SKM-1 (cell line): ENCODE measurements around the gene CABLES1.
"Not testable (repeated sequence)": the region's sequence is repeated elsewhere in the genome, so short reads cannot be mapped to it uniquely, and the experiment has no call there.

Source experiments
- DNase-seq: peaks from one replicate; lab custom pipeline; 2025; ENCODE audit not compliant: unreplicated experiment; lab: John Stamatoyannopoulos, UW

Gene CABLES1

DNA sequence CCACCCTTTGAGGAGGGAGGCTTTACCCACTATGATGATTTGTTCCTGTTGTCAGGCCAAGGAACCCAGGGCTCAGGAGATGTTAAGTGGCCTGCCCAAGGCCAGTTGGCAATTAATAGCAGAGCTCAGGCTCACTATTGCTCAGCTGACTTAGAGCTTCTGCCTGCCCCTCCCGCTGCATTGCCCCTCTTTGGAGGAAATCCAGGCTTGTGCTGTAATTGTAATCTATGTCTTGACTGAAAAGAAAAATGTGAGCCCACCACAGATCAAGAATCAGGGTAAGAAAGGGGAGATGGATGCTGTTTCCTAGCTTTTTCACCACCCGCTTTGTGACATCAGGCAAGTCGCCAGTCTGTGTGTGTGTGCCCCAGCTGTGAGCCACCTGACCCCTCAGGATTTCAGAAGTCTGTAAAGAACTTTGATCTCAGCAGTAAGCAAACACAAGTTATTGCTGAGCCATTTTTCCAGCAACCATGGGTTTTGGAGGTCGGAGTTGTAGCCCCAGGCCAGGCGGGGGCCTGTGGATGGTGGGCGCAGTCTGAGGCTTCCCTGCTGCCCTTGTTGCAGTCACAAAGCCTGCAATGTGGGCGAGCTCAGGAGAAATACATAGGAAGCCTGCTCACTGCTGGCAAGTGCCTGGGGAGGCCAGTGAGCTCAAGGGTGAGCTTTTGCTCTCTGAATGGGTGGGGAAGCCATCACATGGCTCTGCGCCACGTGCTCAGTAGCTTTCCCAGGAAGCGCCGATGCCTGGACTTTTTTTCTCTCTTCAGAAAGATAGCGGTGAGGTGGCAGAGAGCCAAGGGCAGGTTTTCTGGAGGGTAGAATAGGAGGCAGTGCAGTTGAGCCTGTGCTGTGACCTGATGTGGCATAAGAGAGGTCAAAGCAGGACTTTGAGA is 6.1 kb downstream of the CABLES1 start:
- DNase-seq: no peak

DNA sequence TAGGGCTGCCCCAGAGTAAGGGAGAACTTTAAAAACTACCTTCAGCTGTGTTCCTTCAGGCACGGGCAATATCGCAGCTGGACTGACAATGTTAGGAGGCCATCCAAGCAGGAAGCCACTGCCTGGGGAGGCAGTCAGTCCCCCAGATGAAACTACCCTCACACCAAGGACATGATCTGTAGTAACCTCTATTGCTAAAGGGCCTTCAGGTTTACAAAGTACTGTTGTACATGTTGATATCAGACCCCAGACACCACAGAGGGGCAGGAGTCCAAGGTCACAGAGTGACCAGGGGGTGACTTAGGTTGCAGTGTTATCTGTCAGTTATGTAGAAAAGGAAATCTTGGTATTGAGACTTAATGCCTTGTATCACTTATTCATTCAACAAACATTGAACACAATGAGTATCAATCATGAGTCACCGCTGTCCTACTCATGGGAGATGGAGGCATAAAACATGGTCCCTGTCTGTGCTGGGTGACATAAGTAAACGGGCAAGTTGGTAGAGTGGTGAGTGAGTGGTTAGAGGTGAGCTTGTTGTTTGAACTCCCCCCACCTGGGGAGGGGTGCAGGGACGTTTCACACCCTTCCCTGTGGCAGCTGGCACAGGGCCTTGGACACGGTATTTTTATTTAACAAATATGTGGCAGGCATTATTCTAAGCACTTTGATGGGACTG is 7.1 kb downstream of the CABLES1 start:
- DNase-seq: no peak

DNA sequence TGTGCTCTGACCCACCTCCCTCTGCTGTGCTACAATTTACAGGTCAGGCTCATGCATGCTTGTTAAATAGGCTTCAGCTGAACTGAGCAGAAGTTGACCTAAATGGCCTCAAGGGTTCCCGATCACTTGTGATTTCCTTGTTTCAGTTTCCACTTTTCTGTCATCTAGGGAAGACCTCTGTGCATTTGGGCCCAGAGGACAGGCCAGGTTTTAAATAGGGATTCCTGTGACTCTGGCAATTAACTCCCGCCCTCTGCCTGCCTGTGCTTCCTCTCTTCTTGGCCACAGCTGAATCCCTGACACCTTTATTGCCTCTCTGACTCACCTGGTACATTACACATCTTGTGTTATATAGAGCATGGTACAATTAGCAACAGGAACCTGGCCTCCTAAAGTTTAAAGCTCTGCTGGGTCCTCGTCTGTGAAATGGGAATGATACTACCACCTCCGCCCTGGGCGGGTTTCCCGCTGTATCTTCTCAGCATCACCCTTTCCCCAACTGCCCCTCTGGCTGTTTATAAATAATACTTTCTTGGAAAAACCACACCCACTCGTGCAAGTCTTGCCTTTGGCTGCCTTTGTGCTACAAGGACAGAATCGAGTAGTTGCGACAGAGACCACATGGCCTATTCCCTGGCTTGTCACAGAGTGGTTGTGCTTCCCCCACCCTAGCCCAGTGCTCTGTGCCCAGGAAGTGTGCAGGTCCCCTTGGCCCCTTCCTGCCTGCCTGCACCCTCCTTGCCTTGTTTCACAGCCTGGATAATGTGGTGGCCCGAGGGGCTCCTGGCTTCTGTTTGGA is 7.9 kb downstream of the CABLES1 start:
- DNase-seq: peak; percentile 44

DNA sequence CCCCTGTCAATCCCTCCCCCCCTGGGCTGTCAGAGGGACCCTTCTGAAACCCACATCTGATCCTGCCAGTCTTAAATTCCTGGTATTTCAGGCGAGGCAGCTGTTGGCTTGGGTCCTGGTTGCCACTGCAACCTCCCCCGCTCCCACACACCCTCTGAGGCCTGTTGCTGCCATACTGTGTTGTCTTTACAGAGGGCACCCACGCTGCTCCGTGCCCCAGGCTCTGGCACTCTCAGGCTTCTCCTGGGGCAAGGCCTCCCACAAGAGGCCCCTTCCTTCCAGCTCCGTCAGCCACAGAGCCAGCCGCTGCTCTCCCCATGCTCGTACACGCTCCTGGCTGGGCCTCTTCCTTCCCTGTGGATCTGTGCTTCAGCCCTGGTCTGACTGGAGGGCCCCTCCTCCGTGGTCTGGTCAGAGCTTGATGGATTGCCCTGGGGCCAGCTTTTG is 8.6 kb downstream of the CABLES1 start:
- DNase-seq: no peak

DNA sequence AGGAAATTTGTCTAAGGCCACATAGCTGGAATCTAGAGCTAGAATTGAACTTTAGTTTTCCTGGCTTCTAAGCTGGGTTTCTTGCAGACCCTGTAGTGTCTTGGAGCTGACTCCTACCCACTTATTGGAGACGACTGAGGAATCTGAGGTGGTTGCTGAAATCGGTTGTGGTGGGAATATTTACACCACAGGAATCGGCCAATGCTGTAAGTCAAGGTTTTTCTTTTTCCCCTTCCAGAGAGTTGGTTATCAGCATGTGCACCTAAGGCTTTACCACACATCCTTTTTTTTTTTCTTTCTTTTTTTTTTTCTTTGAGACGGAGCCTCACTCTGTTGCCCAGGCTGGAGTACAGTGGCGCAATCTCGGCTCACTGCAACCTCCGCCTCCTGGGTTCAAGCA is 9.4 kb downstream of the CABLES1 start:
- DNase-seq: no peak

DNA sequence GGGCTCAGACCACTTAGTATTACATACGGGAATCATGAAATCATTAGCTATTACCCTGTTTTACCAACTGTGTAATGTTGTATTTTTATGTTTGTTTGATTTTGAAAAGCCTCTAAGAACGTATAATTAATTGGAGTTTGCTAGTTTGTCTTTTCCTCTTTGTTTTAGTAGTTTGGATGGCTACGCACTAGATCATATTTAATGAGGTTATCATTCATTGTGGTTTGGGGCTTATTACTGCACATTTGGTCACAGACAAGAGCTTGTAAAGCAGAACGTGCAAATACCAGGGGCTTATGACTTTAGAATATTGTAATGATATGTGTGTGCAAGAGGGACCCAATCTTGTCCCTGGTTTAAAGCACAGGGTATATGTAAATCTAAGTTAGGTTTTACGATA is 10.3 kb downstream of the CABLES1 start:
- no peak for DNase-seq

DNA sequence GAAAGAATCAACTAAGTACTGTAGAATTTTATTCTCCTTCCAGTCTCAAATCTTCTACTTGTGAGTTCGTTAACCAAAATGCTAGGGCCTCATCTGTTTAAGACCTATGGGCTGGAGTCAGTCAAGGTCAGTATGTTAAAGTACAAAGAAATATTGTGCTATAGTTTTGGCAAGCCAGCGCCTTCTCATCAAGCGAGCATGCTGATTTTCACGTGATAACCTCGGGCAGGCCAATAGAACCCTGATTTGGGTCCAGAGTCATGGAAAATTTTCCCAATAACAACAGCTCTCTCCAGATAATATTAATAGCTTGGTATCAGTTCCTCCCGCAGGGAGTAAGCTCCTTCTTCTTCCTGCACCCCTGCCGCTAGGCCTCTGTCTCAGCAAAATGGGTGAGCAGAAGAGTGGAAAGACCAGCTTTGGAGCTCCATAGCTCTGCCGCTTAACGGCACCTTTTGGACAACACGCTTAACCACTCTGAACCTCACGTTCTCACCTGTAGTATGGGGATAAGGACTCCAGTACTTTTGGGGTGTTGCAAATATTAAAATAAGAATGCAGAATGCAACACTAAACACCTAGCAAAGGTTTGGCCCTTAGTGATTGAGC is 11.7 kb downstream of the CABLES1 start:
- no peak for DNase-seq

DNA sequence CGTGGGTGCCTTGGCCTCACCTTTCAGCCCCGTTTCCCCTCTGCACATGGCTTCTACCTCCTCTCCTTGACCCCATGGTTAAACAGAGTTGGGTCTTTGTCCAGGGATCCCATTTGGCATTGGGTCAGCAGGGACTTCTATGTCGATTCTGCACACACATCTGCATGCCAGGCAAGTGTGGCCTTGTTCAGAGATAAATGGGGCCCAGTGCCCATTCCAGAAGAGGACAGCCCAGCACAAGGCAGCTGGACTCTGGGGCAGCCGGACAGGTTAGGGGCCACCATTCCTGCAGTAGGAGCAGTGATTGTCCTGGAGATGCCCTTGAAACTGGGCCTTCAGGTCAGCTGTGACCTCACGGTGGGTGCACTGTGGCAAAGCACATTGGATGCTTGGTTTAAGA is 13.1 kb downstream of the CABLES1 start:
- no peak for DNase-seq

DNA sequence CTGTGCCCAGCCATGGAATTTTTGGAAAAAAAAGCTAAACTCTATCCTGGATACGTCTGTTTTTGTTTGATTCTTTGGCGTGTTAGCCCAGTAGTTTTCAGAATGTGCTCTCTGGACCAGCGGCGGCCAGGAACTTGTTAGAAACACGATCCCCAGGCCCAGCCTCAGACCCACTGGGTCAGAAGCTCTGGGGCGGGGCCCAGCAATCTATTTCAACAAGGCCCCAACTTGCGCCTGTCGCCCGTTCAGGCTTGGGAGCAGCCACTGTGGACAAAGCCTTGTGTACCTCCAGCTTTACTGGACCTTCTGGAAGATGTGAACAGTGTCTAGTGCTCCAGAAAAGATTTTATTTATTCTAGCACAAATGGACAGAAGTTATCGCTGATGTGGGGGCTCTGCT is 14.3 kb downstream of the CABLES1 start:
- DNase-seq: no peak

DNA sequence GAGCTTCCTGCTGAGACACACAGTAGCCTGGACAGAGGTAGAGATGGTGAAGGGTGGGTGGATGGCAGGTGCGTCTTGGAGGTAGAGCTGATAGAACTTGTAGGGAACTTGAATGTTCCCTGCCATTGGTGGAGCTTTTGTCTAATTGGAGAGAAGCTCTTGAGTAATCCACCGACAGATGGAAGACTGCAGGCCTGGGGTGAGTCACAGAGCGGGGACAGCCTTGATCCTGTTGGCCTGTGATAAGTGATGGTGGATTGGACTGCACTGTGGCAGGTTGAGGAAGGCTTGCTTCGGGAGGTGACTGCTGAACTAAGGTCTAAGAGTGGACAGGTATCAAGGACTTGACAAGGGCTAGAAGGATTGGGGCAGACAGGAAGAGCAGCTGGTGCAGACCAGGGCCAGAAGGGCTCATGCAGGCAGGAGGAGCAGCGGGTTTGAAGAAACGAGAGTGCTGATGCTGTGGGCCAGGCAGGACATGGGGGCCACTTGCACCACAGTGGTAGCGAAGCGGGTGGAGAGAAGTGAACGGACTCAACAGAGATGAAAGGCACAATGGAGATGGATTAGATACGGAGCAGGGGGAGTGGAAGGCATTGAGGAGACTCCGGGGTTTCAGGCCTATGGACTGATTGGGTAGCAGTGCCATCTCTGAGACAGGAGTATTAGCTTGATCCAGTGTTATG is 16.3 kb downstream of the CABLES1 start:
- no peak for DNase-seq

DNA sequence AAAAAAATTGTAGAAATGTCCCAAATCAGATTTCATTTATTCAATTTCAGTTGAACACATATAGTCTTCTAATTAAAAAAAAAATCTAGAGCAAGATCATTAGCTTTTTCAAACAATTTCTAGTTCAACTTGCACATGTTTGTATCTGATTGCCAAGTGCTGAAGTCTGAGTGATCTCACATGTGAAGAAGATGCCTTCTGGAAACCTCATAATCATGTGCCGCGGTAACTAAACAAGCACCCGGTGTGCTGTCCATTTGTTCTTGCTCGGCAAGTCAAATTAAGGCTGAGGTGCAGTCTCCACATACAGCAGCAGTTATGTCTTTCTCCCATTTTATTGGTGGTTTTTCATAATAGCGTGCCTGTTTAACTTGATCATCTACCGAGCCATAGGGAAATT is 18.7 kb downstream of the CABLES1 start:
- no peak for DNase-seq

DNA sequence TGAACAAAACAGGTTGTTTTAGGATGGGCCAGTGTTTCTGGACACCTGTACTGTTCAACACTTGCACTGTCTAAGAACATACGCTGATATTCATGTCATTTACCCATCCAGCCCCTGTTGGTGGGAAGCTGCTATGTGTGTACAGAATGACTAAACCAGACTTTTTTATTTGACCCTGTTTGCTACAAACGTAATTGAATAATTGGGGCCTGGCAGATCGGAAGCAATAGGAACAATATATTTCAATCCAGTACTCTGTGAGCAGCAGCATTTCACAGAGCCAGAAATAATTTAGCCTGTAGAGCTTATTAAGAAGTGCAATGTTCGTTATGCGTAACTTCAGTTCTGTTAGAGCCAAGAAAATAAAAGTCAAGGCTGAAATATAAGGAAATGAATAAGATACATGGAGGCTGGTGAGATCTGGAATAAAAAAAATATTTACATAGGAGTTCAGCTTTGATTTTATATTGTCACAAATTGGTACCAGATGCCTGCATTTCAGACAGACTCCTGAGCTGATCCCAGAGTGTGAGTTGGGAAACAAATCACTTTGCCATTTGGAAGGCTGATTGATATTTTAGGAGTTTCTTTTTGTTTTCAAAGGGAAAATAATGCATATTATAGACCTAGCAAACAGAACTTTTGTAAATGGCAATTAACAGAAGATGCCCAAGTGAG is 19.7 kb downstream of the CABLES1 start:
- DNase-seq: no peak

DNA sequence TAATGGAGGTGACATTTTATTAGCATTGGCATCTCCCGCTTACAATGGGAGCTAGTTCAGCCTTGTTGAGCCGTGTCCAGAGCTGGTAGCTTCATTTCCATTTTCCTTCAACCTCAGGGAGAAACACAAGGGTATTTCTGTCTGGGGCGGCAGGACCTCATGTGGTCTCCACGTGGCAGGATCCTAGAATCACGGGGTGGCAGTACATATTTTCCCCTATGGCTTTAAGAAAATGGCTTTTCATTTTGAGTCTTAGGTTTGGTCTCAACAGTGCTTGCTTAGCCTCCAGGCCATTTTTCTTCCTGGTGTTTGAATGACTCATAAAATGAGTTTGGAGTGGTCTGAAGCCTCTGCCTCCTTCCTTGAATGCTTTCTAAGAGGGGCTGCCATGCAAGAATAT is 20.3 kb downstream of the CABLES1 start:
- DNase-seq: no peak

DNA sequence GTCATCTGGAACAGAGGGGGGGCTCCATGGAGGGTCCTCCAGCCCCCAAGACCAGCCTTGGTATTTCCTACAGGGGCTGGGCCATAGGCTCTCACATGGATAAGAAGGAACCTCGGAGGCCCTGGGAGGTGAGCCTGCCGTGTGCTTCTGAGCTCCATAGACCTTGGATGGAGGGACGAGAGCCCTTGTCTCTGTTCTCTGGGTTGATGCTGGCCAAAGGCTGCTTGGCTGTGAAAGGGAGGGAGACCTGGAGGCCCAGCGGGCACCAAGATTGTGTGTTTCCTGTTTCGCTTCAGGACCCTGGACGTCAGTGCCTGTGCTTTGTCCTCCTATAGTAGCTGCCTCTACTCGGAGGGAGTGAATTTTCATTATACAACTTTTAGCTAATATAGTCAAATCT is 20.8 kb downstream of the CABLES1 start:
- no peak for DNase-seq

DNA sequence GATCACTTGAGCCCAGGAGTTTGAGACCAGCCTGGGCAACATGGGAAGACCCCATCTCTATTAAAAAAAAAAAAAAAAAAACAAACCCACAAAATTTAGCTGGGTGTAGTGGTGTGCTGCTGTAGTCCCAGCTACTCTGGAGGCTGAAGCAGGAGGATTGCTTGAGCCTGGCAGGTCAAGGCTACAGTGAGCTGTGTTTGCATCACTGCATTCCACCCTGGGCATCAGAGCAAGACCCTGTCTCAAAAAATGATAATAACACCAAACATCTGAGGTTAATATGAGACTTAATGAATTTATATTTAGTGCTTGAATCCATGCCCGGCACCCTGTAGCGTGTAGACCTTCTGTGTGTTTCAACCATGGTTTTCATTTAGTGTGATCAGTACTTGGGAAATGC is 22.8 kb downstream of the CABLES1 start:
- DNase-seq: no peak

DNA sequence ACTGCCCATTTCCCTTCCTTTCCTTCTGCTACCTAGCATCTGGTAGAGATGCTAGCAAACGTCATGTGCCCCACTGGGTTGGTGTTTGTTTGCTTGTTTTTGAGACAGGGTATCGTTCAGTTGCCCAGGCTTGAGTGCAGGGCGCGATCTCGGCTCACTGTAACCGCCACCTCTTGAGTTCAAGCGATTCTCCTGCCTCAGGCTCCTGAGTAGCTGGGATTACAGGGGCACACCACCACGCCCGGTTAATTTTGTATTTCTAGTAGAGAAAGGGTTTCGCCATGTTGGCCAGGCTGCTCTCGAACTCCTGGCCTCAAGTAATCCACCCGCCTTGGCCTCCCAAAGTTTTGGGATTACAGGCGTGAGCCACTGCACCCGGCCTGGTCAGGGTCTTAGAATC is 23.6 kb downstream of the CABLES1 start:
- DNase-seq: not testable (repeated sequence)

DNA sequence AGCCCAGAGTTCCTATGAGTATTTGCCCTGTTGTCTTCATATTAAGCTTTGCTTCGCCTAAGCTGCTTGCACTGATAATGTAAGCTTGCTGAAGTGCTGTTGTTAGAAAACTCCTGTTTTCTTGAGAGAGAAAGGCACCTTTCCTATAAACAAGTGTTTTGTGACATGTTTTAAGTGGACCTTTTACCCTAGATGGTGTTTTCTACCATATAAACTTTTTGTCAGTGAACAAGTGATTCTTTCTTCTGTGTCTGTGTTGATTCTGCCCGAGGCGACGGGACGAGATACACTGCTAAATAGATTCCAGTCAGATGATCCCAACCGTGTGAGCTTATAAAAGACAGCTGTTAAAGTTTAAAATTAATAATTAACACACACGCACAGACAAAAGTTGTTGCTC is 24.1 kb downstream of the CABLES1 start:
- DNase-seq: no peak

DNA sequence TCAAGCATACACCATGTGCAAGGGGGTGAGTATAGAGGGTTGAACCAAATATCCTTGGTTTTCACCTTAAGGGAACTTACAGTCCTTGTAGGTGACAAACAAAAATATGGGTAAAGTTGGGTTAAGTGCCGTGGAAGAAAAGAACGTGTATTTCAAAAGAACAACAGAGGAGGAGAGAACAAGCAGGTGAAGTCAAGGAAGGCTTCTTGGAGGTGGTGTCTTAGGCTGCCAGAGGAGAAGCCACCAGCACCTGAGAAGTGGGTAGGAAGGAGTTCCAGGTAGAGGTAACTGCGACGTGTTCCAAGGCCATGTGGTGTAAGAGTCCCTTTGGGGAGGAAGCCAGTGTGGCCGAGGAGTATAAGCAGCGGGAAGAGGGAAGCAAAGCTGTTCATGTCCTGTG is 27.2 kb downstream of the CABLES1 start:
- no peak for DNase-seq

DNA sequence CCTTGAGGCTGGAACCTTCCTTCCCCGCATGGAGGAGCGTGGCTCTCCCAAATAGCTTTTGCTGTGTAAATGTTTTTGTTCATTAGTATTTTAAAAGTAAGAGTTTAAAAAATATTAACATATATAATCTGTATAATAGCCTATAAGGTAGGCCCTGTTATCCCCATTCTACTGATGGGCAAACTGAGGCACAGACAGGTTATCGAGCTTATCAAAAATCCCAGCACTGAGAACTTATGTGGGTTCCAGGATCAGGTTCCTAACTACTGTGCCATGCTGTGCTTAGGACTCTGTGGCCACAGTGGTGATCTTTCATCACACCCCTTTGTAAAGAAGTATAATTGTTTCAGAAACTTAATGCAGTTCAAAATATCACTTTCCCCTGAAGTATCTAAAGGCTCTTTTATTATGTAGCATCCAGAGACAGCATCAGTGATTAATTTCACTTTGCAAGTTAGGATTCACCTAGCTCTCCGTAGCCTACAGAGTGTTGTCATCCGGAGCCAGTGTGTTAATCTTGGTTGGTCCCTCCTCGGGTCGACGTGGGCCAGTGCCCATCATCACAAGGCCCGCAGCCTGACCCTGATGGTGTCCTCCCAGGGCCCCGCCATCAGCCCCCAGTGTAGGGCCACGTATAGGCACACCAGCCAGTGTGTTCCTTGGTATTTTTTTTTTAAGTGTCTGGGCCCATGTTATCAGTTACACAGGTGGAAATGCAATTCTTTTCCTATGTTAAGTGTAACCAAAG is 28.7 kb downstream of the CABLES1 start:
- DNase-seq: no peak
